Kidney (tissue), 14 donors: ENCODE data around the gene SF3A2. TPM values are rescaled to one million over a fixed set of nuclear protein-coding genes. Genes with fewer than 3 reads are reported as not detected.

Source experiments
- DNase-seq, 5 donors: peaks; one replicate each; pipeline ENCODE4 v3.0.0-alpha.2; 2013 to 2020
- FAIRE-seq: peaks from 2 replicates; lab custom pipeline; 2012; peaks lifted over from hg19 to GRCh38; lab: Jason Lieb, UNC
- H3K27ac ChIP-seq, 2 donors: one replicate each; pipeline ENCODE4 v1.7.0; 2013; ENCODE audit warnings: low read depth in 2 of 2, low read length in 2 of 2, inconsistent platforms in 1 of 2
- H3K27me3 ChIP-seq: one replicate; pipeline ENCODE4 v1.7.1; 2013; ENCODE audit warnings: low read length, inconsistent platforms; ENCODE audit not compliant: control insufficient read depth, insufficient read depth
- H3K36me3 ChIP-seq, 3 donors: one replicate each; pipeline versions ENCODE4 v1.7.0 to v1.7.1; 2013; ENCODE audit warnings: low read length in 3 of 3, control low read depth in 1 of 3, inconsistent platforms in 1 of 3; ENCODE audit not compliant: insufficient read depth in 3 of 3, control insufficient read depth in 2 of 3
- H3K4me1 ChIP-seq, 3 donors: one replicate each; pipeline versions ENCODE4 v1.7.0 to v1.7.1; 2013; ENCODE audit warnings: low read length in 3 of 3, inconsistent platforms in 1 of 3, low read depth in 1 of 3; ENCODE audit not compliant: control insufficient read depth in 2 of 3, insufficient read depth in 2 of 3
- H3K4me3 ChIP-seq, 3 donors: one replicate each; pipeline versions ENCODE4 v1.7.0 to v1.8.1; 2013; ENCODE audit warnings: low read length in 3 of 3, control low read depth in 1 of 3, inconsistent platforms in 1 of 3
- H3K9ac ChIP-seq, 3 donors: one replicate each; pipeline versions ENCODE4 v1.7.0 to v1.7.1; 2013; ENCODE audit warnings: low read length in 3 of 3, control low read depth in 1 of 3, inconsistent platforms in 1 of 3
- H3K9me3 ChIP-seq, 3 donors: one replicate each; pipeline versions ENCODE4 v1.7.0 to v1.7.1; 2013; ENCODE audit warnings: low read length in 3 of 3, control low read depth in 1 of 3, inconsistent platforms in 1 of 3; ENCODE audit not compliant: control insufficient read depth in 2 of 3, insufficient read depth in 1 of 3
- intact Hi-C: fragments of 100-400 bp; cut with DNase I; formaldehyde crosslinking; loops from one replicate; pipeline ENCODE4 v1.11.1; 2022
- polyA plus RNA-seq: library from polyadenylated mRNA; stranded (reverse); fragments of 350-450 nt; fragmentation: Illumina TruSeq; extraction: RNeasy Lipid Tissue Mini Kit (QIAGEN cat#74804); gene quantifications from one replicate; pipeline ENCODE4 v1.2.3, GENCODE V29; 2014; ENCODE audit warnings: low read depth, low replicate concordance; ENCODE audit not compliant: insufficient read depth
- total RNA-seq: library from RNA; stranded (reverse); fragmentation: NEBNext Ultra II Directional; extraction: Animal tissue kit (Norgen Biotek cat#: 25700); gene quantifications from one replicate; pipeline ENCODE4 v1.2.1, GENCODE V29; 2021
- TF ChIP-seq, protein P1 (sequence below): IDR thresholded peaks from 3 replicates; pipeline ENCODE4 v1.5.1; 2012; ENCODE audit warnings: mild to moderate bottlenecking, moderate library complexity, borderline replicate concordance; ENCODE audit not compliant: insufficient read depth; ENCODE audit errors: extremely low read depth
- donor health status: control.
- donor health status: control.
- donor health status: control.
- donor health status: control.
- donor health status: control.
- donor health status: DM: yes; HTN: yes; CAD: no.
- donor health status: Normal renal cell carcinoma (clear cell type).

Gene SF3A2
- total and polyA plus RNA-seq, 2 donors from 2014 or later: 25.7 to 64.1 TPM

DNA sequence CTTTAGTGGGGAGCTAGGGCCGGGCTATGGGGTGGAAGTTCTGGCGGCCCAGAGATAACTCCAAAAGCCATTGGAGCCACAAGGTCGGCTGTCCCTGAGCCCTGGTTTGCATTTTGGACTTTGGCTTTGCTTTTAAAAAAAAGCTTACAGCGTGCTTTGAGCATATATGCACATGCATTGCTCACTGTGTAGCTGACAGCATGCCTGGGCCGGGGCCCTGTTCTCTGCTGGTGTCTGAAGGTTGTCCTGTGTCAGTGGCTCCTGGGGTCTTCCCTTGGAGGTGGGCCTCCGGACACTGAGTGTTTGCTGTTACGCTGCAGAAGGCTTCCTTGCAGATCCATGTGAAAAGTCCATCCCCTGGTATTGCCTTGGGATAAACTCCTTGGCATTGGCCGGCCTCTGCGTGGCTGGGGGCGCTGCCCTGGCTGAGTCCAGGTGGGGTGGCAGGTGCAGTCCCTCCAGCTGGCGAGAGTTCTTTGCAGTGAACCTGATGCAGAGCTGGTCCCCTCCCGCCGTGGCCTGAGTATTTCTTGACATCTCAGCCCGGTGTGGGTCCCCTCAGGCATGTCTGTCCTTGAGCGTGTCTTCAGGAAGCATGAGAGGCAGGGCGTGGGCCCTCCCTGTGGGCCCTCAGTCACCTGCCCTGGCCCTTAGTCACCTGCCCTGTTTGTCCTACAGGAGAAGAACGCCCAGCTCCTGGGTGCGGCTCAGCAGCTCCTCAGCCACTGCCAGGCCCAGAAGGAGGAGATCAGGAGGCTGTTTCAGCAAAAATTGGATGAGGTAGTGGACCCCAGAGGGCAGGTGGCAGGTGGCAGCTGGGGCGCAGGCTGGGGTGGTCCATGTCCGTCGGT is 23.5 kb upstream of the SF3A2 start:
- Histone ChIP-seq H3K4me3 (no peak overlapping the region), H3K4me1 (peaks cover 0 to 12% (median 0%) of the 10 kb centered on the region in 3 donors), H3K36me3 (peaks cover 0 to 42% (median 17%) of the 10 kb centered on the region in 3 donors), H3K9me3 (no peaks in the 10 kb centered on the region), H3K27ac (no peak overlapping the region), H3K9ac (no peak overlapping the region), H3K27me3 (no peaks in the 10 kb centered on the region)
- intact Hi-C loops: no loop called here
- DNase-seq (no peak), FAIRE-seq (no peak)
- TF ChIP-seq, protein P1, sequence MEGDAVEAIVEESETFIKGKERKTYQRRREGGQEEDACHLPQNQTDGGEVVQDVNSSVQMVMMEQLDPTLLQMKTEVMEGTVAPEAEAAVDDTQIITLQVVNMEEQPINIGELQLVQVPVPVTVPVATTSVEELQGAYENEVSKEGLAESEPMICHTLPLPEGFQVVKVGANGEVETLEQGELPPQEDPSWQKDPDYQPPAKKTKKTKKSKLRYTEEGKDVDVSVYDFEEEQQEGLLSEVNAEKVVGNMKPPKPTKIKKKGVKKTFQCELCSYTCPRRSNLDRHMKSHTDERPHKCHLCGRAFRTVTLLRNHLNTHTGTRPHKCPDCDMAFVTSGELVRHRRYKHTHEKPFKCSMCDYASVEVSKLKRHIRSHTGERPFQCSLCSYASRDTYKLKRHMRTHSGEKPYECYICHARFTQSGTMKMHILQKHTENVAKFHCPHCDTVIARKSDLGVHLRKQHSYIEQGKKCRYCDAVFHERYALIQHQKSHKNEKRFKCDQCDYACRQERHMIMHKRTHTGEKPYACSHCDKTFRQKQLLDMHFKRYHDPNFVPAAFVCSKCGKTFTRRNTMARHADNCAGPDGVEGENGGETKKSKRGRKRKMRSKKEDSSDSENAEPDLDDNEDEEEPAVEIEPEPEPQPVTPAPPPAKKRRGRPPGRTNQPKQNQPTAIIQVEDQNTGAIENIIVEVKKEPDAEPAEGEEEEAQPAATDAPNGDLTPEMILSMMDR: no peak

DNA sequence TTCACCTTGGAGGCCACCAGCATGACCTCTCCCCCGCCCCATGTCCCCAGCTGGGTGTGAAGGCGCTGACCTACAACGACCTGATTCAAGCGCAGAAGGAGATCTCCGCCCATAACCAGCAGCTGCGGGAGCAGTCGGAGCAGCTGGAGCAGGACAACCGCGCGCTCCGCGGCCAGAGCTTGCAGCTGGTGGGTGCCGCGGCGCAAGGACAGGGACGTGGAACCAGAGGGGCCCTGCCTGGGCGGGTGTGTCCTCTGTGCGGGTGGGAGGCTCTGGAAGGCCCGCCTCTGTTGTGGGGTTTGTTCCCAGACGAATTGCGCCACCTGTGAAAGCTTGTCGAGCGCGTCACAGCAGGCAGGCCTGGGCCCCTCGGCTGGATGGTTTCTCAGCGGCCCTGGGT is 22.8 kb upstream of the SF3A2 start:
- no peak for FAIRE-seq
- H3K27ac ChIP-seq: no peak overlapping the region
- no peaks in the 10 kb centered on the region for H3K27me3 ChIP-seq
- peaks cover 0 to 7% (median 0%) of the 10 kb centered on the region in 3 donors for H3K4me1 ChIP-seq
- TF ChIP-seq, protein P1: no peak
- H3K36me3 ChIP-seq: peaks cover 0 to 42% (median 17%) of the 10 kb centered on the region in 3 donors
- H3K9ac ChIP-seq: no peak overlapping the region
- DNase-seq: peak in 3 of 5 donors; percentile 13 to 31 (median 31)
- intact Hi-C loops: no loop called here
- H3K9me3 ChIP-seq: no peaks in the 10 kb centered on the region
- no peak overlapping the region for H3K4me3 ChIP-seq

DNA sequence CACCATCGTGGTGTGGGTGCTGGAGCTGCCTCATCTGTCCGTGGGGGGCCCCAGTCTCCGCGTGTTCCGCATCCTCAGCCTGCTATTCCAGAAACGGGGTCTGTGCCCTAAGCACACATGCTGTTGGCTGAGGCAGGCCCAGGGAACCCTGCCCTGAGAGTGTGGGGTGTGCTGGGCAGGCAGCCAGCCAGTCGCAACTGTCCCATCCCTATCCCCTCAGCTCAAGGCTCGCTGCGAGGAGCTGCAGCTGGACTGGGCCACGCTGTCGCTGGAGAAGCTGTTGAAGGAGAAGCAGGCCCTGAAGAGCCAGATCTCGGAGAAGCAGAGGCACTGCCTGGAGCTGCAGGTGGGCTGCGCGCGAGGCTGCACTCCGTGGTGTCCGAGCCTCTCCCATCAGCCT is 22.4 kb upstream of the SF3A2 start:
- no peaks in the 10 kb centered on the region for H3K9me3 ChIP-seq
- TF ChIP-seq, protein P1: no peak
- no peak for FAIRE-seq
- peaks cover 0 to 42% (median 17%) of the 10 kb centered on the region in 3 donors for H3K36me3 ChIP-seq
- intact Hi-C loops: no loop called here
- no peak overlapping the region for H3K27ac ChIP-seq
- no peak overlapping the region for H3K4me3 ChIP-seq
- no peak overlapping the region for H3K9ac ChIP-seq
- no peaks in the 10 kb centered on the region for H3K27me3 ChIP-seq
- H3K4me1 ChIP-seq: peaks cover 0 to 5% (median 0%) of the 10 kb centered on the region in 3 donors
- no peak for DNase-seq
